ENCODE measurements around the gene FAM204A.

Gene FAM204A

DNA sequence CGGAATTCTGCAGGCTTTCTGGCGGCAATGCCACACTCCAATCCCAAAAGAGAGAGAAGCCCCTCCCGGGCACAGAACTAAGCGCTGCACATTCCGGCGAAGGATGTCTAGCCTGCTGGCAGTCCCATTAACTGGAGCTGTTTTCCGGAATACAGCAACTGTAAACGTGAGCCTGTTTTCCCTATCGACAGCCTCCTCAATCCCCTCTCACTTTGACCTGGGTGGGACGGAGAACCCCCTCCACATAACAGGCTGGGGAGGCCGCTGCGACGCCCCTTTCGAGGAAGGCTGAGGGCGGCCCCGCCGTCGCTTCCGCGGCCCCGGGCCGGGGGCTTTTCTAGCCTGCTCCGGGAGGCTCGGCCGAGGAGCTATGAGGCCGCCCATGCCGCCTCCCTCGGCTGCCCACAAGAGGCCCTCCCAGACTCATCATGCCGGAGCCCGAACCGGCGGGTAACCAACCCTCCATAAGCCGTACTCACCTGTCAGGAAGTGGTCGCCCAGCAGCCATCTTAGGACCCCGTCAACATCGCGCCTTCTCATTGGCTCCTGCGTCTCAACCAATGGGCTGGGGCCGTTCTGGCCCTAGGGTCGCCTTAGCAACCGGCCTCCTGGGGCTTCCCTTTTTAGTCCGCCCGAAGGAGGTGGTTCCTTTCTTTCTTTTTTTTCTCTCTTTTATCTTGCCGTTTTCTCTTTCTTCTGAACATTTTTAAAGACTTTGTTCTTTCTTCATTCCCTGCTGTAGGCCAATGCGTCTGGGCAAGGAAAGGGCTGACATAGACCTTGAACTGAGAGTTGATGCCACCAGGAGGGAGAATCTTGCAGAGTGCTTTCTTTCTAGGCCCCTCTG, at the start of gene FAM204A:
Gene FAM204A (minus strand): TSS at position 534 of the 847 bp plus-strand sequence. CDS start 5,909 bp downstream, outside the sequence.
- Histone ChIP-seq H3K36me3 (peaks cover 4% of the 10 kb centered on the region; the same call in 1 of the 2 replicates), H3K4me3 (ENCODE audit: low read depth, low read length) (peak within 1 kb of the TSS; percentile 89), H3K27ac (peak within 1 kb of the TSS; percentile 83), H3K27me3 (ENCODE audit: insufficient read depth, low read depth, severe bottlenecking) (no peaks in the 10 kb centered on the region), H3K9me3 (ENCODE audit: severe bottlenecking) (no peaks in the 10 kb centered on the region)
- TF ChIP-seq, protein P1, sequence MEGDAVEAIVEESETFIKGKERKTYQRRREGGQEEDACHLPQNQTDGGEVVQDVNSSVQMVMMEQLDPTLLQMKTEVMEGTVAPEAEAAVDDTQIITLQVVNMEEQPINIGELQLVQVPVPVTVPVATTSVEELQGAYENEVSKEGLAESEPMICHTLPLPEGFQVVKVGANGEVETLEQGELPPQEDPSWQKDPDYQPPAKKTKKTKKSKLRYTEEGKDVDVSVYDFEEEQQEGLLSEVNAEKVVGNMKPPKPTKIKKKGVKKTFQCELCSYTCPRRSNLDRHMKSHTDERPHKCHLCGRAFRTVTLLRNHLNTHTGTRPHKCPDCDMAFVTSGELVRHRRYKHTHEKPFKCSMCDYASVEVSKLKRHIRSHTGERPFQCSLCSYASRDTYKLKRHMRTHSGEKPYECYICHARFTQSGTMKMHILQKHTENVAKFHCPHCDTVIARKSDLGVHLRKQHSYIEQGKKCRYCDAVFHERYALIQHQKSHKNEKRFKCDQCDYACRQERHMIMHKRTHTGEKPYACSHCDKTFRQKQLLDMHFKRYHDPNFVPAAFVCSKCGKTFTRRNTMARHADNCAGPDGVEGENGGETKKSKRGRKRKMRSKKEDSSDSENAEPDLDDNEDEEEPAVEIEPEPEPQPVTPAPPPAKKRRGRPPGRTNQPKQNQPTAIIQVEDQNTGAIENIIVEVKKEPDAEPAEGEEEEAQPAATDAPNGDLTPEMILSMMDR (IDR thresholded peaks at IDR 0.05; ENCODE audit: low read depth, low read length): 0 out of 2 replicates have a peak, but pooled peaks have one; percentile 5
- DNase-seq: peak; percentile 93

DNA sequence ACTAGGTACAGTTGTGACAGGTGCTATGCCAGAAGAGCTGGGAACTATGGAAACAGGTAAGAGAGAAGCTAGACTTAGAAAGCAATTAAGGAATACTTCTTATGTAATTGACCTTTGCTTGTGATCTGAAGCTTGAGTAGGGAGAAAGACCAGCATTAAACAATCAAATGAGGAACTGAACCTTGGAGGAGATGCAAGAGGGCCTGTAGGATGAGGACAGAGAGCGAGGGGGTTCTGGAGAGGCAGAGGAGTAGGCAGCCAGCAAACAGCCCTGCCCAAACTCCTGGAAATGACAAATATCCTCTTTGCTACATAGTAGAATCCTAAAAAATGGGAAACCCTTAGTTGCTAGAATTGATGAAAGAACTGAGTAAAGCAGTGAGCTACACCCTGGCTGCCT, 41.6 kb upstream of the FAM204A start:
- no peak overlapping the region for H3K4me3 ChIP-seq (ENCODE audit: low read depth, low read length)
- no peak for DNase-seq
- peaks cover 56% of the 10 kb centered on the region for H3K27me3 ChIP-seq (ENCODE audit: insufficient read depth, low read depth, severe bottlenecking)
- H3K27ac ChIP-seq: no peak overlapping the region
- peaks cover 4% of the 10 kb centered on the region for H3K9me3 ChIP-seq (ENCODE audit: severe bottlenecking)
- no peaks in the 10 kb centered on the region for H3K36me3 ChIP-seq
- TF ChIP-seq, protein P1 (IDR thresholded peaks at IDR 0.05; ENCODE audit: low read depth, low read length): no peak

DNA sequence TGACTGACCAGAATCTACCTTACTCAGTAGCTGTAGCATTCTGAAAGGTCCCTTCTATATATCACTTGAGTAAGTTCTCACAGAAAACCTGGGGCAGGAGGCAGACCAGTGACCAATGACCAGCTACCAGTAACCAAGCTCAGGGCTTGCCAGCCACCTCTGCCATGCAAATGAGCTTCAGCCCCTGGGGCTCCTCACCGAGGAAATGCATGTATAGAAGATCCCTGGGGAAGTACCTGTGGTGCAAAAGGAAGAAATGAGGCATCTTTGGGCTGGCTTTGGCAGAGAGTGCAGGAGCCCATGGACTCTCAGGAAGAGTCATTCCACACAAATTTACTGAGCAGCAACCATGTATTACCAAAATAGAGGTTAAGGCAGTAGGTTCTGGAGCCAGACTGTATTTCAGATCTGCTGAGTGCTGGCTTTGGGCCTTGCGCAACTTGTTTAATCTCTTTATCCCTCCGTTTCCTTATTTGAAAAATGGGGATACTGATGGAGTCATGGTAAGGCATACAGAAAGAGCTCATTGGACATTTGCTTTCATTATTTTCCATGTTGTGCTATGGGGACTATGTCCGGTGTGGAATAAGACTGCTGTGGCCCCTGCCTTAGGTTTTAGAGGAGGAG, 41.1 kb upstream of the FAM204A start:
- TF ChIP-seq, protein P1 (IDR thresholded peaks at IDR 0.05; ENCODE audit: low read depth, low read length): no peak
- Histone ChIP-seq H3K4me3 (ENCODE audit: low read depth, low read length) (no peak overlapping the region), H3K27me3 (ENCODE audit: insufficient read depth, low read depth, severe bottlenecking) (peaks cover 61% of the 10 kb centered on the region), H3K36me3 (no peaks in the 10 kb centered on the region), H3K9me3 (ENCODE audit: severe bottlenecking) (no peaks in the 10 kb centered on the region), H3K27ac (no peak overlapping the region)
- DNase-seq: no peak

DNA sequence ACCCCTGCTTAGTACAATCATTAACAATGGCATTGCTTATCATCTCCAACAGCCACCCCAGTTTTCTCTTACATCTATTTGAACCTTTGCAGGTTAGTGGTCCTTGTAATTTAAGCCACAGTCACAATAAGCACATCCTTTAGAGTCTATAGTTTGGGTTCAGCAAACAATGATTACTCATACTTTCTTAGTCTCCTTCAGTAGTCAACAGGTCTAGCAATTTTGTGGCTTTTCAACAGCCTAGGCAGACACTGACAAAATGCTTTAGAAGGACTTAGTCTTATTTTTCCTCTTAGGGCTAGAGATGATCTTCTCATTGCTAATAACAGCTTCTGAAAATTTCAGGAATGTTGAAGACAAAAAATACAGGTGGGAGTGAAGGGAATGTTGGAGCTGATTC, 32.3 kb upstream of the FAM204A start:
- TF ChIP-seq, protein P1 (IDR thresholded peaks at IDR 0.05; ENCODE audit: low read depth, low read length): no peak
- Histone ChIP-seq H3K27ac (no peak overlapping the region), H3K36me3 (no peaks in the 10 kb centered on the region), H3K27me3 (ENCODE audit: insufficient read depth, low read depth, severe bottlenecking) (peaks cover 23% of the 10 kb centered on the region), H3K9me3 (ENCODE audit: severe bottlenecking) (no peaks in the 10 kb centered on the region), H3K4me3 (ENCODE audit: low read depth, low read length) (no peak overlapping the region)
- no peak for DNase-seq

DNA sequence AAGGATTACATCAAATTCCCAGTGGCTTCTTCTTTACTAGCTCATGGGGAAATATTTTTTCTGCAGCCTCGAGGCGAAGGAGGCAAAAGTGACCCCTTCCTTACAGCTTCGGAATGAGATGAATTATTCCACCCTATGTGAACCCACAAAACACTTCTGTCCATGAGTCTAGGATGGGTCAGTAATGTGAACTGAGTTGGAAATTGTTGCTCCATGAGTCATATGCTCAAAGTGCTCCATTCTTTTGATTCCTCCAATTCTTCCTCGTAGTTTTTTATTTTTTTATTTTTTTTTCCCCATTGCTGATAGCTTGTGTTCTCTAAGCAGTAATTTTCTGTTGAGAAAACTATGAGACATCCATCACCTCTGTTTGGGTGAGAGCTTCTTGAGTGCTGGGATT, 31.7 kb upstream of the FAM204A start:
- TF ChIP-seq, protein P1 (IDR thresholded peaks at IDR 0.05; ENCODE audit: low read depth, low read length): no peak
- DNase-seq: no peak
- Histone ChIP-seq H3K36me3 (no peaks in the 10 kb centered on the region), H3K4me3 (ENCODE audit: low read depth, low read length) (no peak overlapping the region), H3K27me3 (ENCODE audit: insufficient read depth, low read depth, severe bottlenecking) (peaks cover 18% of the 10 kb centered on the region), H3K9me3 (ENCODE audit: severe bottlenecking) (no peaks in the 10 kb centered on the region), H3K27ac (no peak overlapping the region)

Data from WERI-Rb-1 (cell line).